ENCODE results near the gene PPP1R1C.

The PPP1R1C gene, protein sequence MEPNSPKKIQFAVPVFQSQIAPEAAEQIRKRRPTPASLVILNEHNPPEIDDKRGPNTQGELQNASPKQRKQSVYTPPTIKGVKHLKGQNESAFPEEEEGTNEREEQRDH

DNA sequence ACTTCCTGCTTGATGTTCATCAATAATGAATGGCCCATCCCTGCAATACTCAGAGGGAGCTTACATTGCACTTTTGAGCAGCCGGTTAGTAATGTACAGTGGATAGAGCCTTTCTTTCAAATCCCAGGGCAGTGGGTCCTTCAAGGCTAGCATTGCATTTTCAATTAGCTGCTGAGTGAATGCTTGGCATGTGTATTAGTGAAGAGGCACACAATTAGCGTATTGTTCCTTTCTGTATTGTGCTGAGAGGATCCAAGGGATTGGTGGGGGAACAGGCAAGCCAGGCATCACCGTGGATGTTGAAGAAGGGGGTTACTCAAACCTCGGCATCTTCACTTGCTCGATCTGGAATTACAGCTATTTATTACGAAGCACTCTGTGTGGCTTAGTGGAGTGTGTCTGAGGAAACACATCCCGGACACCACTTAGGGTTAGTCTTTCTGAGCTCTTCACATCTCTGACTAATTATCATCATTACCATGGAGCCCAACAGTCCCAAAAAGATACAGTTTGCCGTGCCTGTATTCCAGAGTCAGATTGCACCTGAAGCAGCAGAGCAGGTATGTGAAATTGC, at the start of gene PPP1R1C:
PPP1R1C (plus strand) TSS at position 222 of the 574 bp plus-strand sequence; CDS start at position 480, 258 bp downstream.
- ChIA-PET CTCF (no interaction called here), POLR2A (ENCODE audit: low non-redundant PET) (no interaction called here)
- no peak for DNase-seq (ENCODE audit: low spot score)
- H3K27ac ChIP-seq: no peak within 1 kb of the TSS
- TF ChIP-seq, protein P1, sequence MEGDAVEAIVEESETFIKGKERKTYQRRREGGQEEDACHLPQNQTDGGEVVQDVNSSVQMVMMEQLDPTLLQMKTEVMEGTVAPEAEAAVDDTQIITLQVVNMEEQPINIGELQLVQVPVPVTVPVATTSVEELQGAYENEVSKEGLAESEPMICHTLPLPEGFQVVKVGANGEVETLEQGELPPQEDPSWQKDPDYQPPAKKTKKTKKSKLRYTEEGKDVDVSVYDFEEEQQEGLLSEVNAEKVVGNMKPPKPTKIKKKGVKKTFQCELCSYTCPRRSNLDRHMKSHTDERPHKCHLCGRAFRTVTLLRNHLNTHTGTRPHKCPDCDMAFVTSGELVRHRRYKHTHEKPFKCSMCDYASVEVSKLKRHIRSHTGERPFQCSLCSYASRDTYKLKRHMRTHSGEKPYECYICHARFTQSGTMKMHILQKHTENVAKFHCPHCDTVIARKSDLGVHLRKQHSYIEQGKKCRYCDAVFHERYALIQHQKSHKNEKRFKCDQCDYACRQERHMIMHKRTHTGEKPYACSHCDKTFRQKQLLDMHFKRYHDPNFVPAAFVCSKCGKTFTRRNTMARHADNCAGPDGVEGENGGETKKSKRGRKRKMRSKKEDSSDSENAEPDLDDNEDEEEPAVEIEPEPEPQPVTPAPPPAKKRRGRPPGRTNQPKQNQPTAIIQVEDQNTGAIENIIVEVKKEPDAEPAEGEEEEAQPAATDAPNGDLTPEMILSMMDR (conservative IDR thresholded peaks at IDR 0.05; ENCODE audit: low read depth): no peak

DNA sequence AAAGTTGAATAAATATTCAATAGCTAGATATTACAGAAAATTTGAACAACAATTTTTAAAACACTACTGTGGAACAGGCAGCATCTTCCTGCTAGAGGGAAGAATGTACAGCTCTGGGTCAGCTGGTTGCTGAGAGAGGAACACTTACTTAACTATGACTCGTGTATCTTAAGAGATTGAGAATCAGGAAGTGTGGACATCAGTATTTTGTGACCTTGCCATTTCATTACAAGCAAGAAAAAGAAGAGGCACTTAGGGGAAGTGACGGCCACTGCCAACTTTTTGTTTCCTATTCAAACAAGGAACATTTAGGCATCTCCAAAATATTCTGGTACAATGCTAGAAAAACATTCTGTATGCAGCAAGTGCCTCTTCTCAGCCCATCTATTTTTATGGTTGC, 48.2 kb upstream of the PPP1R1C start:
- TF ChIP-seq, protein P1 (conservative IDR thresholded peaks at IDR 0.05; ENCODE audit: low read depth): no peak
- POLR2A ChIA-PET (ENCODE audit: low non-redundant PET): no interaction called here
- no peak for DNase-seq (ENCODE audit: low spot score)
- no peak overlapping the region for H3K27ac ChIP-seq
- CTCF ChIA-PET: interaction anchor here (0.7 to 1.2 kb wide), 2 partner anchors 140 to 1813 kb away, joined by 3 to 5 read pairs; no protein-coding TSS in a partner anchor

DNA sequence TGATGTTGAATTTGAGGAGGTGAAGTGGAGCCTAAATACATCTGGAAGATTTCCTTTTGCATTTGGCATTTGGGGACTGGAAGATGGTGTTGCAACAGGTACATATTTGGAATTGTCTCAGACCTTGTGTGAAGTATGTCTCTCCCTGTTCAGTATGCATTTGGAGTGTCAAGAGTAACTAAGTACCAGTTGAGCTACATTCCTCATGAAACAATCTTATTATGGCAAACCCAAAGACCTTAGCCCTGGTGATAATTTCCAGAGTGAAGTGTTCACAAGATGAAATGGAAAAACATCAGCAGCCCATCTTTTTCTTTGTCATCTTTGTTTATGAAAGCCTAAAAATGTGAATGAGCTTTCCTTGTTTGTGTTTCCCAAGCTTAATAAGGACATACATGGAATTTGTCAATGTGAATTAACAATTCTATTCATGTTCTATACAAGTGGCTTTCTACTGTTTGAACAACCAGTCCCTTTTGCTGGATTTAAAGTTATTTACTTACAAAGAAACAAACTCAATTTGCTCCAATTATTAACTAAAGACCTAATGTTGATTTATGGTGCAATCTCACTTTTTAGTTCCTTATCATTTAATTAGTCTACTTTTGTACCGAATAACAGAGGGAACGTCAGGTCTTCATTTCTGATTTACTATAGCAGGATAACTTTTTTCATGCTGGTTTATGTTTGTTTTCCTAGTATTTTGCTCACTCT, 42.1 kb upstream of the PPP1R1C start:
- H3K27ac ChIP-seq: no peak overlapping the region
- ChIA-PET POLR2A (ENCODE audit: low non-redundant PET) (no interaction called here), CTCF (no interaction called here)
- no peak for DNase-seq (ENCODE audit: low spot score)
- TF ChIP-seq, protein P1 (conservative IDR thresholded peaks at IDR 0.05; ENCODE audit: low read depth): no peak

DNA sequence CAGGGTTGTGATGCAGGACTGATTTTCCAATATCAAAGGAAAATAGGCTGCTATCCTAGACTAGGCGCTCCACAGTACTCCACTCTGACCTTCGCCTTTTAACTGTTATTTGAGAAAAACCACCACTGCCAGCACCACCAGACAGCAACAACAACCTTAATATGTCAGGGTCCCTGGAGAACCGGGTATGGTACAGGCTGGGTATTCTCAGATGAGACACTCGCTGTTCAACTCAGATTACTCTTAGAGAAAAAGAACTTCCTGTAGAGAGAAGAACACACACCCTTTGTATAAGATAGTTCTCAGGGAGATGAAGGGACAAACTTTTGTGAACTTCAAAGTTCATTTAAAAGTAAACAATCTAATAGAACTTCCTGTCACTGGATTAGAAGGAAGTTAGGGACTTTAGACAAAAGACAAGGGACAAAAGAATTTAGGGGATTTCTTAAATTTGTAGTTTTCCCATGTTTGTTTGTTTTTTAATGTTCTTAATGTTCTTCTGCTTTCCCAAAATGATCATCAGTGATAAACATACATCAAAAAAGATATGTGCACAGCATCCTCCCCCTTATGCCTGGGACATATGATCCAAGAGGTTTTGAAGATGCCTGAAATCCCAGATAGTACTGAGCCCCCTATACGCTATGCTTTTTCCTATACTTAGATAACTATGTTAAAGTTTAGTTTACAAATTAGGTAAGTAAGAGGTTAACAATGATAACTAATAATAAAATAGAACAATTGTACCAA, 41.3 kb upstream of the PPP1R1C start:
- no peak overlapping the region for H3K27ac ChIP-seq
- CTCF ChIA-PET: no interaction called here
- no peak for DNase-seq (ENCODE audit: low spot score)
- POLR2A ChIA-PET (ENCODE audit: low non-redundant PET): no interaction called here
- TF ChIP-seq, protein P1 (conservative IDR thresholded peaks at IDR 0.05; ENCODE audit: low read depth): no peak

DNA sequence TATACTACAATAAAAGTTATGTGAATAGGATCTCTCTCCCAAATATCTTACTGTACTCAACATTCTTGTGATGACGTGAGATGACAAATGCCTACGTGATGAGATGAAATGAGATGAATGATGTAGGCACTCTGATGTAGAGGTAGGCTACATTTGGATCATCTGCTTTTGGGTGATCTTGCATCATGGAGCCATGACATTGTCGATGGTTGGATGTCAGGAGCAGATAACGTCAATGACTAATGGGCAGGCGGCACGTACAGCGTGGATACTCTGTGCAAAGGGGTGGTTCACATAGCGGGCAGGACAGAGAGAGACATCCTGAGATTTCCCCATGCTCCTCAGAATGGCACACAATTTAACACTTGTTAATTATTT, 40.8 kb upstream of the PPP1R1C start:
- no peak overlapping the region for H3K27ac ChIP-seq
- CTCF ChIA-PET: no interaction called here
- TF ChIP-seq, protein P1 (conservative IDR thresholded peaks at IDR 0.05; ENCODE audit: low read depth): no peak
- POLR2A ChIA-PET (ENCODE audit: low non-redundant PET): no interaction called here
- DNase-seq (ENCODE audit: low spot score): no peak

DNA sequence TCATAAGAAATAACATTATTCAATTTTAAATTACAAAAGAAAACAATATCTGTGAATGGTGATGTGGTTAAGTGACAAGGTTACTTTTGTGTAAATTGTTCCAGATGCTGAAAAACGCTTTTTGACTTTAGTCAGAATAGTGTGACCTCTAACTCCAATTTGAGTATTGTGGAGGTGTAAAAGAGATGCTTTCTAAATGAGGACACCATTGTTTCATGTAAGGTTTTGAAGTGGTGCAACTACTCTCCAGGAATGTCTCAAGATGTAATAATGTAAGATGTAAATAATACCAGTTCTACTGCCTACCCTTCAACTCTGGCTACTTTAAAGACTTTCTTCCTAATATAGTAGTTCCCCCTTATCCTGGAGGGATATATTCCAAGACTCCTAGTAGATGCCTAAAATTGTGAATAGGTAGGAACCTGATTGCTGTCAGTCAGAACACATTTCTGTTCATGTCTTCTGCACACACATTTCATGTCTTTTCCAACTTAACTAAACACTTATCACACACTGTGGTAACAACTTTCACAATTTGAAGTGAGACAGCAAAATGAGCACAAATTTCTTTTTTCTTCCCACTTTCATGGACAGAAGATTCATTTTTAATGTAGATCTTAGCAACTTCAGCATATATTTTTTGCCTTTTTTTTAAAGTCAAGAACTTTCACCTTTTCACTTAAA, 39.1 kb upstream of the PPP1R1C start:
- TF ChIP-seq, protein P1 (conservative IDR thresholded peaks at IDR 0.05; ENCODE audit: low read depth): no peak
- CTCF ChIA-PET: no interaction called here
- H3K27ac ChIP-seq: no peak overlapping the region
- DNase-seq (ENCODE audit: low spot score): no peak
- POLR2A ChIA-PET (ENCODE audit: low non-redundant PET): no interaction called here
